Right renal pelvis (tissue), 4 donors: Measurements from ENCODE around the gene PEAR1. TPM values are rescaled to one million over a fixed set of nuclear protein-coding genes. Genes with fewer than 3 reads are reported as not detected.

Source experiments
- DNase-seq, 4 donors: peaks; one replicate each; pipeline ENCODE4 v3.0.0-alpha.2; 2013; ENCODE audit warnings: low read depth in 4 of 4, low spot score in 3 of 4, missing footprints in 1 of 4
- polyA plus RNA-seq, 4 donors: library from polyadenylated mRNA; unstranded; fragments of 120-200 nt; gene quantifications; one replicate each; pipeline ENCODE4 v1.2.1, GENCODE V29; 2013; ENCODE audit not compliant: insufficient read length in 4 of 4

PEAR1 gene
- polyA plus RNA-seq, 4 donors, result 21.4 to 22.6 (median 21.9) TPM

- no peak for DNase-seq
Observed at GRCh38 chr1:156935505-156936128, 42.1 kb downstream of the PEAR1 start.

- no peak for DNase-seq
Observed at GRCh38 chr1:156936191-156936590, 42.7 kb downstream of the PEAR1 start.

GRCh38 chr1:156936721-156937220 lies 43.3 kb downstream of the PEAR1 start:
- DNase-seq, result no peak

- DNase-seq, result no peak
Observed at GRCh38 chr1:156937883-156938282, 44.4 kb downstream of the PEAR1 start.

- DNase-seq, result no peak
Observed at GRCh38 chr1:156938813-156939212, 45.3 kb downstream of the PEAR1 start.

- no peak for DNase-seq
Observed at GRCh38 chr1:156939786-156940334, 46.3 kb downstream of the PEAR1 start.

- DNase-seq, result no peak
Observed at GRCh38 chr1:156941675-156942074, 48.2 kb downstream of the PEAR1 start.

GRCh38 chr1:156942176-156942575 lies 48.7 kb downstream of the PEAR1 start:
- DNase-seq, result no peak

- no peak for DNase-seq
Observed at GRCh38 chr1:156942576-156942975, 49.1 kb downstream of the PEAR1 start.

GRCh38 chr1:156943756-156944155 lies 50.2 kb downstream of the PEAR1 start:
- no peak for DNase-seq

GRCh38 chr1:156944268-156944667 lies 50.8 kb downstream of the PEAR1 start:
- DNase-seq, result no peak

- no peak for DNase-seq
Observed at GRCh38 chr1:156944848-156945247, 51.3 kb downstream of the PEAR1 start.

GRCh38 chr1:156945881-156946661 lies 52.6 kb downstream of the PEAR1 start:
- no peak for DNase-seq

GRCh38 chr1:156947127-156947526 lies 53.6 kb downstream of the PEAR1 start:
- no peak for DNase-seq

GRCh38 chr1:156947818-156948525 lies 54.5 kb downstream of the PEAR1 start:
- DNase-seq, result no peak

- DNase-seq, result no peak
Observed at GRCh38 chr1:156948708-156949107, 55.2 kb downstream of the PEAR1 start.

GRCh38 chr1:156949127-156949526 lies 55.6 kb downstream of the PEAR1 start:
- DNase-seq, result no peak

GRCh38 chr1:156951371-156951770 lies 57.9 kb downstream of the PEAR1 start:
- DNase-seq, result no peak

GRCh38 chr1:156953571-156953970 lies 60.1 kb downstream of the PEAR1 start:
- no peak for DNase-seq

- no peak for DNase-seq
Observed at GRCh38 chr1:156956333-156956732, 62.8 kb downstream of the PEAR1 start.

- no peak for DNase-seq
Observed at GRCh38 chr1:156957634-156958033, 64.1 kb downstream of the PEAR1 start.
